H9 (cell line): Measurements from ENCODE around the gene TUBA3E. TPM values are rescaled to one million over a fixed set of nuclear protein-coding genes. Genes with fewer than 3 reads are reported as not detected.
"Not testable (repeated sequence)": the region's sequence is repeated elsewhere in the genome, so short reads cannot be mapped to it uniquely, and the experiment has no call there.

Source experiments
- DNase-seq: peaks from one replicate; pipeline ENCODE4 v3.0.0-alpha.2; 2017
- H2AFZ ChIP-seq: one replicate; pipeline ENCODE4 v1.6.1; 2013; ENCODE audit warnings: mild to moderate bottlenecking, low read length, control low read depth, moderate library complexity
- H2AK5ac ChIP-seq: 2 replicates; pipeline ENCODE4 v1.6.1; 2013; ENCODE audit warnings: low read length, control low read depth, mixed read lengths; ENCODE audit not compliant: insufficient read length
- H2BK120ac ChIP-seq: one replicate; pipeline ENCODE4 v1.6.1; 2013; ENCODE audit warnings: low read depth, mild to moderate bottlenecking, low read length, control low read depth, inconsistent platforms; ENCODE audit not compliant: poor library complexity, severe bottlenecking
- H2BK12ac ChIP-seq: 2 replicates; pipeline ENCODE4 v1.6.1; 2013; ENCODE audit warnings: low read length, control low read depth, mixed read lengths, low read depth; ENCODE audit not compliant: insufficient read length
- H2BK15ac ChIP-seq: 2 replicates; pipeline ENCODE4 v1.6.1; 2013; ENCODE audit warnings: low read depth, low read length, control low read depth
- H2BK20ac ChIP-seq: one replicate; pipeline ENCODE4 v1.6.1; 2013; ENCODE audit warnings: low read depth, mild to moderate bottlenecking, low read length, control low read depth, inconsistent platforms; ENCODE audit not compliant: poor library complexity, severe bottlenecking
- H2BK5ac ChIP-seq: 2 replicates; pipeline ENCODE4 v1.6.1; 2013; ENCODE audit warnings: low read length, control low read depth, mixed read lengths; ENCODE audit not compliant: insufficient read length
- H3K14ac ChIP-seq: 2 replicates; pipeline ENCODE4 v1.6.1; 2013; ENCODE audit warnings: low read length, control low read depth; ENCODE audit not compliant: insufficient read depth
- H3K18ac ChIP-seq: 2 replicates; pipeline ENCODE4 v1.6.1; 2013; ENCODE audit warnings: low read depth, mild to moderate bottlenecking, mixed read lengths, low read length, control low read depth; ENCODE audit not compliant: insufficient read length
- H3K23ac ChIP-seq: 2 replicates; pipeline ENCODE4 v1.6.1; 2013; ENCODE audit warnings: low read length, control low read depth, mixed read lengths, low read depth; ENCODE audit not compliant: insufficient read length
- H3K23me2 ChIP-seq: 2 replicates; pipeline ENCODE4 v1.6.1; 2013; ENCODE audit warnings: low read depth, mild to moderate bottlenecking, mixed read lengths, low read length, control low read depth; ENCODE audit not compliant: insufficient read length, poor library complexity, severe bottlenecking
- H3K27ac ChIP-seq: 2 replicates; pipeline ENCODE4 v1.5.1; 2013; ENCODE audit warnings: low read length, control low read depth, mixed read lengths, low read depth; ENCODE audit not compliant: insufficient read length
- H3K27me3 ChIP-seq: 2 replicates; pipeline ENCODE4 v1.6.1; 2013; ENCODE audit warnings: low read length, control low read depth, inconsistent platforms; ENCODE audit not compliant: insufficient read depth
- H3K4ac ChIP-seq: 2 replicates; pipeline ENCODE4 v1.6.1; 2013; ENCODE audit warnings: low read depth, mild to moderate bottlenecking, control low read depth, inconsistent platforms, low read length, moderate library complexity
- H3K4me1 ChIP-seq: 2 replicates; pipeline ENCODE4 v1.6.1; 2013; ENCODE audit warnings: low read length, control low read depth, inconsistent platforms; ENCODE audit not compliant: insufficient read depth
- H3K4me2 ChIP-seq: 2 replicates; pipeline ENCODE4 v1.6.1; 2013; ENCODE audit warnings: low read length, control low read depth, mixed read lengths; ENCODE audit not compliant: insufficient read length, insufficient read depth
- H3K56ac ChIP-seq: 2 replicates; pipeline ENCODE4 v1.6.1; 2013; ENCODE audit warnings: low read depth, mild to moderate bottlenecking, mixed read lengths, low read length, control low read depth; ENCODE audit not compliant: insufficient read length
- H3K79me1 ChIP-seq: 2 replicates; pipeline ENCODE4 v1.6.1; 2013; ENCODE audit warnings: low read depth, mild to moderate bottlenecking, moderate library complexity, low read length, control low read depth, inconsistent platforms; ENCODE audit not compliant: insufficient read depth, poor library complexity, severe bottlenecking
- H3K79me2 ChIP-seq: 2 replicates; pipeline ENCODE4 v1.6.1; 2013; ENCODE audit warnings: low read length, control low read depth, inconsistent platforms; ENCODE audit not compliant: insufficient read depth
- H3K9ac ChIP-seq: 2 replicates; pipeline ENCODE4 v1.6.1; 2013; ENCODE audit warnings: low read length, control low read depth, mixed read lengths; ENCODE audit not compliant: insufficient read length; ENCODE audit errors: extremely low read depth
- H3K9me3 ChIP-seq: one replicate; pipeline ENCODE4 v1.6.1; 2013; ENCODE audit warnings: low read depth, low read length, inconsistent platforms; ENCODE audit not compliant: control insufficient read depth
- H3T11ph ChIP-seq: one replicate; pipeline ENCODE4 v1.6.1; 2013; ENCODE audit warnings: mild to moderate bottlenecking, low read length, control low read depth, inconsistent platforms
- H4K20me1 ChIP-seq: one replicate; pipeline ENCODE4 v1.6.1; 2013; ENCODE audit not compliant: control insufficient read depth, insufficient read length, insufficient read depth
- H4K5ac ChIP-seq: 2 replicates; pipeline ENCODE4 v1.6.1; 2013; ENCODE audit warnings: low read depth, mild to moderate bottlenecking, mixed read lengths, low read length, control low read depth; ENCODE audit not compliant: insufficient read length
- H4K8ac ChIP-seq: replicated peaks from 2 replicates; pipeline ENCODE4 v1.6.1; 2013; ENCODE audit warnings: low read length, control low read depth, mixed read lengths, low read depth; ENCODE audit not compliant: insufficient read length
- H4K91ac ChIP-seq: 2 replicates; pipeline ENCODE4 v1.6.1; 2013; ENCODE audit warnings: low read depth, mild to moderate bottlenecking, moderate library complexity, mixed read lengths, low read length, control low read depth; ENCODE audit not compliant: insufficient read length
- H3K27ac Mint-ChIP-seq, 3 experiments: 2 replicates in 2 of 3; 3 replicates in 1 of 3; pipeline ENCODE4 v1.8.0; 2020 to 2021; ENCODE audit warnings: mixed read lengths in 3 of 3, mild to moderate bottlenecking in 1 of 3, moderate library complexity in 1 of 3
- H3K27me3 Mint-ChIP-seq: 2 replicates; pipeline ENCODE4 v1.8.0; 2021; ENCODE audit warnings: low read depth, mild to moderate bottlenecking, moderate library complexity, mixed read lengths
- H3K36me3 Mint-ChIP-seq, 3 experiments: 2 replicates in 2 of 3; 3 replicates in 1 of 3; pipeline ENCODE4 v1.8.0; 2020 to 2021; ENCODE audit warnings: low read depth in 3 of 3, mixed read lengths in 3 of 3; ENCODE audit not compliant: insufficient read depth in 1 of 3
- H3K4me1 Mint-ChIP-seq, 2 experiments: 2 replicates each; pipeline ENCODE4 v1.8.0; 2020; ENCODE audit warnings: mixed read lengths in 2 of 2
- H3K4me3 Mint-ChIP-seq, 2 experiments: 2 replicates in 1 of 2; 3 replicates in 1 of 2; pipeline ENCODE4 v1.8.0; 2020 to 2021; ENCODE audit warnings: mild to moderate bottlenecking in 2 of 2, mixed read lengths in 2 of 2, moderate library complexity in 1 of 2
- H3K9me3 Mint-ChIP-seq, 2 experiments: 2 replicates in 1 of 2; 3 replicates in 1 of 2; pipeline ENCODE4 v1.8.0; 2020; ENCODE audit warnings: mild to moderate bottlenecking in 2 of 2, mixed read lengths in 2 of 2, moderate library complexity in 1 of 2
- WGBS: extraction: QIAGEN DNeasy Blood & Tissue Kit; methylation state at CpG from one replicate; pipeline ENCODE4 v1.1.7; 2013; ENCODE audit warnings: missing lambda C conversion rate, low lambda C conversion rate, mixed read lengths; ENCODE audit not compliant: insufficient read length; ENCODE audit errors: extremely low coverage; 5-methylcytosine and 5-hydroxymethylcytosine counted together
- total RNA-seq: library from RNA; stranded (reverse); gene quantifications from 2 replicates; pipeline ENCODE4 v1.2.1, GENCODE V29; 2021

The TUBA3E gene
- total RNA-seq, 1 experiment from 2014 or later = 0.26 TPM

- DNase-seq, H3K27ac Mint-ChIP-seq, H2AFZ ChIP-seq, H3K9me3 Mint-ChIP-seq, H3K27me3 Mint-ChIP-seq, H2BK15ac ChIP-seq, H2BK12ac ChIP-seq, H3K56ac ChIP-seq, H3K18ac ChIP-seq, H2BK20ac ChIP-seq, H3K27me3 ChIP-seq, H2AK5ac ChIP-seq, H3K79me2 ChIP-seq, H3K4me3 Mint-ChIP-seq, H3K27ac ChIP-seq, H3K9ac ChIP-seq, H3K9me3 ChIP-seq, H3K4me1 Mint-ChIP-seq, H4K5ac ChIP-seq, H4K8ac ChIP-seq, H3T11ph ChIP-seq, H3K4ac ChIP-seq, H4K91ac ChIP-seq, H3K23ac ChIP-seq, H3K4me2 ChIP-seq, H2BK5ac ChIP-seq, H2BK120ac ChIP-seq, H3K23me2 ChIP-seq, H4K20me1 ChIP-seq, H3K14ac ChIP-seq, H3K79me1 ChIP-seq, H3K4me1 ChIP-seq: not testable (repeated sequence)
- WGBS = no CpG with 5 or more reads among the region's 6 CpGs
- H3K36me3 Mint-ChIP-seq = peaks cover 2 to 11% (median 10%) of the 10 kb centered on the region in 3 experiments; a peak in 4 of 7 replicates
Observed at GRCh38 chr2:130191319-130191718, 6.9 kb downstream of the TUBA3E start.
